ENCODE measurements around the gene SERTAD2.

SERTAD2 gene

GRCh38 chr2:64672708-64673107 lies 19.0 kb upstream of the SERTAD2 start:
- no peak for DNase-seq

DNA sequence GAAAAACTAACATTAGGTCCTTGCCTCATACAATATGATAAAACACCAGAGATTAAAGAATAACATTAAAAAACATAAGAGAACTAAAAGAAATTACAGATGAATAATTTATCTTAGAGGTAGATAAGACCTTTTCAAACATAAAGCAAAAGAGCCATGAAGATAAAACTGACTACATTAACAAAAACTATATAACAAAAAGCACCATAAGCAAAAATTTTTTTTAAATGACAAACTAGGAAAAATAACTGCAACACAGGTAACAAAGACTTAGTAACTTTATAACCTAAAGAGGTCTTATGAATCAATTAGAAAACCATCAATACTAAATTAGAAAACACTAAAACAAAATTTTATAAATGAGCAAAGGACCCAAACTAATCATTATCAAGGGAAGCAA lies 16.3 kb upstream of the SERTAD2 start:
- no peak for DNase-seq

GRCh38 chr2:64669288-64669687 lies 15.6 kb upstream of the SERTAD2 start:
- no peak for DNase-seq

DNA sequence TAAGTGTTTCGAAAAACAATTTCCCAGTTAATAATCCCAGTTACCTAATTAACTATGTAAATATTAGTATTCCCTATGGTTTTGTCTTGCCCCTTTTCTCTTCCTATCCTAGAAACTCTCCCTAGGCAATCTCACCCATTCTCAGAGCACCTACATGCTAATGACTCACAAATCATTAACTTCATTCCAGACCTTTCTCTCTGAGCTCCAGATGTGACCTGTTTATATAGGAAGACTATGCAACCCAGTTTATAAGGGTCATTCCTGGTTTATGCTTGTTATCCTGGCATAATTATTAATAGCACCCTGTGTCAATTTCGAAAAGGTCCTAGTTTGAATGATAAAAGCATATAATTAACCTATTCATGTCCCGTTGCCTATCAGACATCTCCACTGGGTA lies 14.8 kb upstream of the SERTAD2 start:
- DNase-seq: no peak

DNA sequence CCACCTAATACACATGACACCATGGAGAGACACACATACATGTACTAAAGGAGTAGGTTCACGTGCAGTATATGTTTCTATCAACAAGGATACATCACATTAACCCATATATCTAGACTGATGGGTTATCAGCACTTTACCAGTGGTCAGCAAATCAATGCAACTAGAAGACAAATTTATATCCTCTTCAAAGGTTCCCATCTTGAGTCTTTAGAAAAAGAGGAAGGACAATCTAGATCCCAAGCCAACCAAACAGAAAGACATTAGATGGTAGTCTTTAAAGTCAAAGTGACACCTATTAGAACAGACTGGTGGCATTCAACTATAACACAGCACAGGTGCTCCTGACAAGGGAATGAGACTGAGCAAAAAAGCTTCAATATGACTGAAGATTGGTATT lies 13.8 kb upstream of the SERTAD2 start:
- no peak for DNase-seq

DNA sequence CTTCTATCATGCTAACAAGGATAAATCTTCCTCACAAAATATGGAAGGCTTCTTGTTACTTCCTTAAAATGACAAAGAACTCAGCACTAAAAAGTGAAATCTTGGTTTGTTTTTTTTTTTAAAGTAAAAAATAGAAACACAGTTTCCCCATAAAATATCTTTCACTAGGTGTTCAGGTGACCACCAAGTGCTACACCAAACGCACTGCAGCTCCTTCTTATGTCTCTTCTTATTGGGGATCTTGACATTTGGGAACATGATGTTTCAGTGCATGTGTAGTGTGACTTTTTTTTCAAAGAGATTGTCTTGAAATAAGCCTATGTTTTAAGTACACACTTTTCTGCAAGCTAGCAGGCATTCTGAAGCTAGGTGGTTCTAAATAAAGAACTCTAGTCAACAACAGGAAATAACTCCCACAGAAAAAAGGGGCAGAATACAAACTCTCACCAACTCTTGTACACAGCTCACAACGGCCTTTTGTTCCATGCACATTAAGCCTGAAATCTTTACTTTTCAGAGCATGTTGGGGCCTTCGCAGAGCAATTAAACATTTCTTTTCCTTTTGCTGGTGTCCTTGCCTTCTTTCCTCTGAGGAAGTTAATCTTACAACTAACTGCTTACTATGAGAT lies 13.2 kb upstream of the SERTAD2 start:
- peak in 1 of 5 donors; percentile 30 for DNase-seq

- no peak for DNase-seq
Measured at GRCh38 chr2:64665709-64666108, 12.0 kb upstream of the SERTAD2 start.

DNA sequence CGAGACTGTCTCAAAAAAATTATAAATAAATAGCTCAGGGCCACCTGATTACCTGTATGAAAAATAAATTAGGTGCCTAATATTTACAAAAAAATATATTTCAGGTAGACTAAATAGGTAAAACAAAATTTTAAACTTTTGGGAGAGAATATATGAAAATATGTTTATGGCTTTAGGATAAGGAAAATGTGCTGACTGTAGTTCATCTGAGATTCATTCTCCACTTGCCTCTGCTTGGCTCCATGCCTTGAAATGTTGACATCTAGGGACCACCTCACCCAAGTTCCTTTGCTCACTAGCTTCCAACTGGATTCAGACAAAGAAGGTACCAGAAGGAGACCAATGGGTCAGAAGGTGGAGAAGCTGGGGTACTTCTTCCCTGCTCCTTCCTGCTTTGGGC lies 9.7 kb upstream of the SERTAD2 start:
- no peak for DNase-seq

- DNase-seq: no peak
Measured at GRCh38 chr2:64661741-64662169, 8.0 kb upstream of the SERTAD2 start.

GRCh38 chr2:64659252-64659651 lies 5.5 kb upstream of the SERTAD2 start:
- DNase-seq: no peak

- no peak for DNase-seq
Measured at GRCh38 chr2:64658269-64658668, 4.6 kb upstream of the SERTAD2 start.

GRCh38 chr2:64657411-64657810 lies 3.7 kb upstream of the SERTAD2 start:
- DNase-seq: no peak

DNA sequence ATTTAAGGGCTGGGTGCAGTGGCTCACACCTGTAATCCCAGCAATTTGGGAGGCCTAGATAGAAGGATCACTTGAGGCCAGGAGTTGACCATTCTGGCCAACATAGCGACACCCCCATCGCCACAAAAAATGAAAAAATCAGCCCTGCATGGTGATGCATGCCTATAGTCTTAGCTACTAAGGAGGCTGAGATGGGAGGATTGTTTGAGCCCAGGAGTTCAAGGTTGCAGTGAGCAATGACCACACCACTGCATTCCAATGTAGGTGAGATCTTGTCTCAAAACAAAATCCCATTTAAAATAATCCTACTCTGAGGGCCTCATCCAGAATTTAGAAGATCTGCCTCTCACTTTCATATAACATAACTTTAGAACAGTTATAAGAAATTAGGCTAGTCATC lies 2.7 kb upstream of the SERTAD2 start:
- no peak for DNase-seq

GRCh38 chr2:64655873-64656272 lies 2.2 kb upstream of the SERTAD2 start:
- peak in 1 of 5 donors; percentile 23 for DNase-seq

DNA sequence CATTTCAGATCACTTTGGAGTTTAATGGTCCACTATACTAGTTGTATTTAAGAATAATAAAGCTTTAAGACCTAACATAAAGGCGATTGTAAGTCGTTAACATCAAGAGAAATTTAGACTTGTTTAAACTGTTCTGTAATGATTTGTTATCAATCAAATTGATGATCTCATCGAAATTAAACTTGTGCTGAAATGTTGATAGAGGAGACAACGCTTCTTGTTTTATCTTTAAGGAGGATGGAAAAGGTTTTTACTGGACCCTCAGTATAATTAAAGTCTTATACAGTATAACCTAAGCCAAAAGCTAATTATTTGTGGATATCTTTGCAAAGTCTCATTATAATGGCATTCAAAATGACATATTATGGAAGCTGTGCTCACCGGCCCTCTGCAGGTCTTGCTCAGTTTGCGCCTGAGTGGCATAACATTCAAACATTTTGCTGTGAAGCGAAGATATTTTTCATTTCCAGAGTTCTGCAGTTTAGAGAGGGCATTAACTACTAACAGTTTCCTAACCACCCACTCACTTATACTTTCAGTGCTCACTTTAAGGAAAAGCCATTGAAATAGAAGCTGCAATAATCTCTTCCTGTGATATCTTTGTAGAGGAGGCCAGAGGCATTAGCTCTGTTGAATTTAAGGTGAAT lies 1.4 kb upstream of the SERTAD2 start:
- peak in 2 of 5 donors; percentile 15 to 44 for DNase-seq

- DNase-seq: peak in 4 of 5 donors; percentile 41 to 68 (median 56)
Measured at GRCh38 chr2:64654063-64654811, 524 bp upstream of the SERTAD2 start.

- DNase-seq: peak in 1 of 5 donors; percentile 37
Measured at GRCh38 chr2:64652231-64653108, 1.2 kb downstream of the SERTAD2 start.

DNA sequence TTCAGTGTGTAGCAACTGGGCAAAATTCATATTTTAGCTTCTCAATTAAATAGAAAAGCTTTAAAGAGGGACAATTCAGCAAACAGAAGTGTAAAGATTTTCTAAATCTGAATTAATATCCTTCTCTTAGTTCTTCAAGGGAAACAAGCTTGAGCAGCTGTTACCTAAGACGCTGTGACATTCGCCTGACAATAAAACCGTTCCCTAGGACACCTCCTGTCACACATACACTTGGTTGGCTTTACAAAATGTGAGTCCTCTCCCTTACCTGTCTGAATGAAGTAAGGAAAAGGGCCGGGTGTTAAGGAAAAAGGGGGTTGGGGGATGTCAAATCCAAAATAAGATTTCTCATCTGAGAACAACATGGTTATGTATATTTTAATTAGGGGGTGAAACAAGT lies 2.1 kb downstream of the SERTAD2 start:
- no peak for DNase-seq

GRCh38 chr2:64650722-64651338 lies 2.9 kb downstream of the SERTAD2 start:
- DNase-seq: no peak

DNA sequence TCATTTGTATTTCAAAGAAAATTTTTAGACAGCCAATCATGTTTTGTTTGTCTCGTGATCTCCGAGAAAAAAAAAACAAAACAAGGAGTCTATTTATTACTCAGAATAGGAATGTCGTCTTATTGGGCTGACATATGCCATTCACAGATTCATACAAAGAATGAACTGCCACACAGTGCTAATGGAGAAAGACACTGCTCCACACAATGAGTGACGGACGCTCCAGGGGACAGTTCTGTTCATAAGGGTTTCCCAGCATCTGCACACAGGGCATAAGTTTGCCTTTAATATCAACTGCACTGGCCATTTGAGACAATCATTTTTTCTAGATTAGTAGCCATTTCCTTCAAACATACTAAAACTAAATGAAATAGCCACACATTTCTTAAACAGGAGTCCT lies 3.4 kb downstream of the SERTAD2 start:
- DNase-seq: no peak

DNA sequence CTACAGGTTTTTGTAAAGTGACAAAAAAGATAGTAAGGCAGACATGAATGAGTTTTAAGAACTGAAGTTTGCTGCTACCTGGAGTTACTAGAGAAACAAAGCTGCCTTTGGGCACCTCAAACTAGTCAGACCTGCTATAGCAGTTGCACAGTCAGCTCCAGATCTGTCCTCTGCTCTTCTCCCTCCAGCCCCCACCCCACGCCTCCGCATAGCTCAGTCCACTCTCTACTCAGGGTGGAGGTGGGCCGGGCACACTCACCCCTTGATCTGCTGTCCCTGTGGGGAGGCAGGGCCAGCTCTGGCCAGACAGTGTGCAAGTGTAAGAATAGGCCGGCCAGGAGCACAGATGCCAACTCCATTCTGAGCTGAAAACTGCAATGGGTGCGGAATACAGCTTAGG lies 4.1 kb downstream of the SERTAD2 start:
- DNase-seq: no peak

GRCh38 chr2:64649013-64649484 lies 4.7 kb downstream of the SERTAD2 start:
- no peak for DNase-seq
